CD4-positive, alpha-beta T cell treated with Interleukin-2 at 100 ng/mL for 4 hours (primary cell): Measurements from ENCODE around the gene ADCK1.
"Not testable (repeated sequence)": the region's sequence is repeated elsewhere in the genome, so short reads cannot be mapped to it uniquely, and the experiment has no call there.

Experiments used
- DNase-seq: peaks from one replicate; pipeline ENCODE4 v3.0.0-alpha.2; 2020; ENCODE audit warnings: low spot score

ADCK1 gene

GRCh38 chr14:77799863-77800730 is at the start of gene ADCK1:
ADCK1 (plus strand) TSS chr14:77800109; CDS start chr14:77818979, 18,870 bp downstream.
- peak; percentile 78 for DNase-seq

GRCh38 chr14:77752266-77752665 is 47.6 kb upstream of the ADCK1 start:
- DNase-seq = no peak

GRCh38 chr14:77752799-77753516 is 47.0 kb upstream of the ADCK1 start:
- DNase-seq = no peak

- DNase-seq = peak; percentile 94
Observed at GRCh38 chr14:77760381-77761204, 39.3 kb upstream of the ADCK1 start, which contains the start of gene SNW1. SNW1 (minus strand) TSS chr14:77761156; CDS start chr14:77761127, 29 bp downstream.

GRCh38 chr14:77761205-77761931 is 38.5 kb upstream of the ADCK1 start:
- DNase-seq = no peak

- no peak for DNase-seq
Observed at GRCh38 chr14:77763316-77763715, 36.6 kb upstream of the ADCK1 start.

GRCh38 chr14:77763978-77764377 is 35.9 kb upstream of the ADCK1 start:
- DNase-seq = no peak

GRCh38 chr14:77768442-77769069 is 31.4 kb upstream of the ADCK1 start:
- not testable (repeated sequence) for DNase-seq

- not testable (repeated sequence) for DNase-seq
Observed at GRCh38 chr14:77773966-77774365, 25.9 kb upstream of the ADCK1 start.

GRCh38 chr14:77782202-77782601 is 17.7 kb upstream of the ADCK1 start:
- no peak for DNase-seq

GRCh38 chr14:77786148-77786547 is 13.8 kb upstream of the ADCK1 start:
- no peak for DNase-seq

- DNase-seq = no peak
Observed at GRCh38 chr14:77790566-77791224, 9.2 kb upstream of the ADCK1 start.

- DNase-seq = no peak
Observed at GRCh38 chr14:77791225-77791600, 8.7 kb upstream of the ADCK1 start.

GRCh38 chr14:77793255-77793654 is 6.7 kb upstream of the ADCK1 start:
- not testable (repeated sequence) for DNase-seq

- DNase-seq = no peak
Observed at GRCh38 chr14:77794357-77794756, 5.6 kb upstream of the ADCK1 start.

GRCh38 chr14:77799456-77799855 is 453 bp upstream of the ADCK1 start:
- DNase-seq = not testable (repeated sequence)

GRCh38 chr14:77800814-77801213 is 905 bp downstream of the ADCK1 start:
- no peak for DNase-seq

- DNase-seq = peak; percentile 7
Observed at GRCh38 chr14:77804592-77804991, 4.7 kb downstream of the ADCK1 start.

- no peak for DNase-seq
Observed at GRCh38 chr14:77805706-77806105, 5.8 kb downstream of the ADCK1 start.

- DNase-seq = no peak
Observed at GRCh38 chr14:77808250-77808649, 8.3 kb downstream of the ADCK1 start.
